Activated T-cell treated with anti-CD3 and anti-CD28 coated beads, Interleukin-2, amount 50 U/mL, for 1 hour (primary cell): ENCODE results near the gene PTPRB.

Experiments
- DNase-seq: peaks from one replicate; pipeline ENCODE4 v3.0.0-alpha.2; 2020

Gene PTPRB

DNA sequence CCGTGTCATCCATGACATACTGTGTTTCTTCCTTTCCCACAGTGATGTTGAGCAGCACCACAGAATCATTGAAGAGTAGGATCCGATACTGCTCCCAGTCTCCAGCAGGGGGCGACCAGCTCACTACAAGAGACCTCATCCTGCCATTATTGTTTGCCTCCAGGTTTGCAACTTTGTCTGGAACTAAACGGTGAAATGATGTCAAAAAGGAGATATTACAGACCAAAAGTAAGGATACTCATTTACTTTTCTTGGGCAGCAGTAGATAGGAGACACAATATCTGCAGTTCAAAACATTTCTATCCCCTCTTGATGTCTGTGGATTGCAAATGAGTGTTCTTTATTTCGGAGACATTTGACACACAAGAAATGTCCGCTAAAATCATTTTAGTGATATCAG, 47.2 kb downstream of the PTPRB start:
- peak; percentile 53 for DNase-seq

DNA sequence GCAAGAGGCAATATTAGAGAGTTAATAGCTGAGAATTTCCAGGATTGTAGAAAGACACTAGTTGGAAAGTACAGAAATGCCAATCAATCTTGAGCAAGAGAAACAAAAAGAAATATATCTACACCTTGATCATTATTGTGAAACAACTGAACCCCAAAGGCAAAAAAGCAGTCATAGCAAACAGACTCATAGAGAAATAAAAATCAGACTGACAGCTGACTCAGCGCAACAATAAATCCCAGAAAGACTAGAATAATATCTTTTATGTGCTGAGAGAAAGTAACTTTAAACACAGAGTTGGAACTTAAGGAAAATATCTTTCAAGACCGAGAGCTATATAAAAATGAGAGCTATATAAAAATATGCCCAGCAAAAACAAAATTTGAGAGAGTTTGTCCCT, 52.9 kb downstream of the PTPRB start:
- no peak for DNase-seq

DNA sequence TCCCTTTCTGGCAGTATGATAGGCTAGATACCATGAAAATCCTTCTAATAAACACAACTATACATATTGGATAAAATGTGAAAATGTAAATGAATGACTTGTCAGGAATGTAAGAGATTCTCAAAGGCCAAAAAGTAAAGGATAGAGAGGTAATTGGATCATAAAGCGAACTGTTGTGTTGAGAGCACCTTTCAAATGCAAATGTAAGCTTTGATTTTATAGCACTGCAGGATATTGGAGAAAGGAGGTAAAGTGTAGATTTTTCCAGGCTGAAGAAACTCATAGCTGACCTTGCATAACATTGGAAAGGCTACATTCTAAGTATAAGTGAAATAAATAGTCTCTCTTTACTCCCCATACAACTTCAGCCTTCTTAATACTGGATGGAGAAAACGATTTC, 54.0 kb downstream of the PTPRB start:
- DNase-seq, result no peak

DNA sequence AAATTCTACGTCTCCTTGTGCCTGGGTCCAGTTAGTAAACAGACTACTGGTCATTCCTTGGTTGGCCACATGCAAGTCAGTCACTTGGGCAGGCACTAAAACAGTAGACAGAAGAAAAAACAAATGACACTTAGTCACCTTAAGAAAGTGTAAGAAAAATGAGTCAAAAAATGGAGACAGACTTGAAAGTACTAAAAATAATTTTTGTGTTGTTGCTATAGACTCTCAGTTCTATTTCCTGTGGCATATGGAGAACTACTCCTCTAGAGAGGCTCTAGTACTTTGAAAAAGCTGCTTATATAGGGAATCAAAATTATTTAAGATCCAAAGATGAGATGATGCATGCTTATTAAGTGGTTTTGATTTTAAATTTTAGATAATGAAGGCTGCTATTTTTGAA, 56.0 kb downstream of the PTPRB start:
- DNase-seq, result no peak

DNA sequence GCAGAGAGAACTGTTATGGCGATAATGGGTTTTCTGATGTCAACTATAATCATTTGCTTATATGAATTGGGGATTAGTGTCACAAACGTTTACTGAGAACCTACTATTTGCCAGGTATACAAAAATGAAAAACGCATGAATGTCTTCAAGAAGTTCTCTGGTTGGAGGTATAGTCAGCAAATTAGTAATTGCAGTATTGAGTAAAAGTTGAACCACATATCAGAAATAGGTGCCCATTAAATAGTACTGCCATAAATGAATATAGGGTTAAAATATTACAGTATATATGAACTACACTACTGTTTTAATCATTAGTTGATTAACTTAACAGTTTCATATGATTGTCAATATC, 60.0 kb downstream of the PTPRB start:
- DNase-seq, result no peak

DNA sequence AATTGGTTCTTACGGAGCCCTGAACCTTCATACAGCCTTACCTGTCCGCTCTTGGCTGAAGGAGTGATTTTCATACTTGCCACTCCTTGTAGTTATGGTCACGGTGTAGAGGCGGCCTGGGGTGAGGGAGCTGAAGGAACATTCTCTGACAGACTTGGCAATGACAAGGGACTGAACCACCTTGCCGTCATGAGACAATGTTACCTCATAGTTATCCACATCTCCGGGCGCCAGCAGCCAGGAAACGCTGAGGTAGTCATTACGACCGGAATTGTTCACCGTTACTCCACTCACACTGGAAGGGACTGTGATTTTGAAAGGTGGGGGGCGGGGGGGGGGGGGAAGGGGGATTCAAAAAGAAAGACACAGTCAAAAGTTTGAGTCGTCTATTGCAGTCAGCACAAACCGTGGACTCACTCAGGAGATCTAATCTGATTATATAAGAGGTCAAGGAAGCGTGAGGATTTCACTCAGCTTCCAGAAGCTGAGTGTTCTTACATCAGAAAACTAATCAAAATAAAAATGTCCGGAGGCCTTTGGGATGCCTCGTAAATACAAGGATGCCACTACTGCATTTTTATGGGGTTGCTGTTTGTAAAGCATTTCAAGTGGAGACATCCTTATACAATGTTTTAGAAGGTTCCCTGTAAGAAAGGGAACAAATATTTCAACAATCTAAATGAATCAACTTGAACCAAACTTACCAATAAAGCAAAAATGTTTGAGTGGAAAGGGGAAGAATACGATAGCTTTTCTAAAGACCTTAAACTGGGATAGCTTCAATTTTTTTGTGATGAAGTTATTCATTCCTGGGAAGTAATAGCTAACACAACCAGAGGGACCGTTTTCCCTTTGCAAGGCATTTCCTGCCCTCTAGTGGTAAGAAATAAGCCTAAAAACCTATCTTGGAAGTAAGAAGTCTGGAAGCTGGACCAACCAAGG, 60.6 kb downstream of the PTPRB start:
- DNase-seq, result no peak

DNA sequence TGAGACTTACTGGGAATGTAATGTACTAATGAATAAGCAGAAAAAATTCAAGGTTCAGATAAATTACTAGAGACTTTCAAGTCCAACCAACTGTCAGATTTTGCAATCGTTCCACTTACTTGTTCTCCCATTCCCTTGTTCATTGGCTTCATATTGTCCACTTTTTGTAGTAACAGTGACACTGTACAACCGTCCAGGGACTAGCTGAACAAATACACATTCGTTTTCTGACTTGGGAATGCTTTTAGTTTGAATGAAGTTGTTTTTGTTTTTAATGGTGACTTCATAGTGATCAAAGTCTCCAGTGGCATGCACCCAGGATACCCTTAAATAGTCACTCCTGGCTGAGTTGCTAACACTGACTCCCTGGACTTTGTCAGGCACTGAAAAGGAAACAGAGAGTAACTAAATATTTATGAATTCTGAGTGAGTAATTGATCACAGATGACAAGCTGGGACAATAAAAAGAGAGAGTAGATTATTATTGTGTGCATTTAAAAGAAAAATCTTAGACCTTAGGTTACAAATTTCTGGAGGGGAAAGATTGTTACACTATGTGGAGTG, 65.4 kb downstream of the PTPRB start:
- DNase-seq, result no peak

DNA sequence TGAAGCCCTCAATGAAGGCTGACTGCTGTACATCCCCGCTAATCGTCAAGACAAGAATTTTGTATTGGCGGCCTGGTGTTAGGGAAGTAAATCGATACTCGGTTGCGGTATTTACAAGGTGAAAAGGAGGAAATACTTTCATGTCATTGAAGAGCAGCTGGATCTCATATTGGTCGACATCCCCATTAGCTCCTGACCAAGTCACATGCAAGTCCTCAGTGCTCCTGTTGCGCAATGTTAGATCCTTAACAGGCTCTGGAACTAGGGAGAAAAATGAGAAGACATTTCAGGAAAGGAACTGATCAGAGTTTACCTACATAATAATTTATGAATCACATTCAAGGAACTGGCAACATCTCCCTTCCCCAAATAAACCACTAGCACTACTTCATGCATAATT, 66.2 kb downstream of the PTPRB start:
- DNase-seq, result no peak

DNA sequence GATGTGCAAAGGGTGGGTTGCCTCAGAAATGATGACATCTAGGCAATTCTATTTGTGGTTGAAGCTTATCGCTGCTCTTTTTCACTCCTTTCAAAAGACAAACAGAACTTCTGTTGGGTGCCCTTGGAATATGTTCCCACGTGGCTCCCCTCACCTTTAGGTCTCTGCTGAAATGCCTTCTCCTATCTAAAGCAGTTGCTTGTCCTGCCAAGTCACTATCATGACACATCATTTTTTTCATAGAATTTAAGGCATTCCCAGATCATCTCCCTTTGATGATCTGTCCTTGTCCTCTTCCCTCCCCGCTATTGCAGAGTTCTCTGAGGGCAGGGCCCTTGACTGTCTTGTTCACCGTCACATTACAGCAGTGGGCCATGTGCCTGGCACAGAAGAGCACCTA, 75.7 kb downstream of the PTPRB start:
- DNase-seq, result no peak

DNA sequence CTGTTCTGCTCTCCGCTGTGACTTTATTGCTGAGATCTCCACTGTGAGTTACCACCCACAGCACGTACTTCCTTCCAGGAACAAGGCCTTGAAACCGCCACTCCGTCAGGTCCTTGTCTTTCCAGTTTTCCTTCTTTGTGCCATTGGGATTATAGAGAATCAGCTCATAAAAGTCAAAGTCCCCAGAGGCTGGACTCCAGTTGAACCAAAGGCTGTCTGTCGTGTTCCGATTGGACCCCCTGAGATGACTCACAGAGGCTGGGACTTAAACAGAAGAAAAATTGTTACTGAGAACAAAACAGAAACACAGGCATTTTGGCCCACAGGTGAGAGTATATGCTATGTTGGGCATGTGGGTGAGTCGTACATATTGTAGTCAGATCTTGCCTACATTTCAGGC, 76.6 kb downstream of the PTPRB start:
- DNase-seq, result no peak

DNA sequence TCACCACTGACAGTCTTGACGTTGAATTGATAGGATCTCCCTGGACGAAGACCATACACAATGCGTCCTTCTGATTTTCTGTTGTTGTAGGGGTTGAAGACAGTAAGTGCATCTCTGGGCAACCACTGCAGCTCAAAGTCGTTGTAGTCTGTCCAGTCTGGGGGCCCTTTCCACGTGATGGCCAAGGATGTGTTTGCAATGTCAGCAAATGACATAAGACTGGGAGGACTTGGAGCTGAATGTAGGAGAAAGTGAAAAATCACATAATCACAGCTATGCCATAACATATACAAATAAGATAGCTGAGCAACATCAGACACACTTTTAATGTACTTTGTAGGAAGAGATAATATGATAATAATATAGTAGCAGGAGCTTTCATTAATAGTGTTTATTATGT, 77.8 kb downstream of the PTPRB start:
- DNase-seq, result no peak

DNA sequence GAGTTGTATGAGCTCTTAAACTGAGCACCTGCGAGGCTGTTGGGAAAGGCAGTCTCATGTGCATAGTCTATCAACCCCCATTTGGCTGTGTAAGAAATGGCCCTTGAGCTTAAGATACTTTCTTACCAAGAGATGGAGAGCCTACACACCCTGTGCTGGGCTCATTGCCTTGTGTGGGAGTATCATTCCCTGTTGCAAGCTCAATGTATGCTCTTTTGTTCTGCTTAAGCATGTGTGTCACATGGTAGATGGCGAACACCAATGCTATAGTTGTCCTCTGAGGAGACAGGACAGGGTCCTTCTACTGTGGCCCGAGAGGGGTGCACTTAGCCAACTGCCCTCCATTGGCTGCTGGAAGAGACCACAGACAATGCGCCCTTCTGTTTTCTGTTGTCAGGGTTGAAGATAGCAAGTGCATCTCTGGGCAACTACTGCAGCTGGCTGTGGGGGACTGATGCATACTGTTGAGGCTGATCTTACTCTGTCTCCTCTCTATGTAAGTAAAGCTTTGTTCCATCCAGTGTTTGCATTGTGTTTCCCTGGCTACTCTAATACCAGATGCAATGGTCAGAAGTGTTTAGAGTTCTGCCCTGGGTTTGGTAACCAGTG, 79.5 kb downstream of the PTPRB start:
- no peak for DNase-seq

DNA sequence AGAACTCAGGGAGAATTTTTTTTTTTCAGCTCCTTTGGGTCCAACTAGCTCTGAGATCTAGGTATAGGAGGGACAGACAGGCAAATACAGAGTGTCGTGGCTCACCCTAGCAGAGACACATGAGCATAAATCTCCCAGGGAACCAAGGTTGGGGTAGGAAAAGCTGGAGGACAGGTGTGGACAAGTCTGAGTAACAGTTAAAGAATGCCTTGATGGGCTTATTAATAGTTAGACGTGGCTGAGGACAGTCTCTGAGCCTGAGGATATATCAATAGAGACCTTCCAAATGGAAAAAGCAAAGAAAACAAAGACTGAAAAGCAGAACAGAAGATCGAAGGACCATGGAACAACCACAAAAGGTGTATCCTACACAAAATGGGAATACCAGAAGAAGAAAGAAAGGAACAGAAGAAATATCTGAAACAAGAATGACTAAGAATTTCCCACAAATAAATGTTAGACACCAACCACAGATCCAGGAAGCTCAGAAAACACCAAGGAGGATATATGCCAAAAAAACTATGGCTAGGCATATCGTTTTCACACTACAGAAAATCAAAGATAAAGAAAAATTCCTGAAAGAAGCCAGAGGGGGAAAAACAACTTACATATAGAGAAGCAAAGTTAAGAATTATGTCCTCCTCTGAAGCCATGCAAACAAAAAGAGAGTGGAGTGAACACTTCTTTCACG, 80.9 kb downstream of the PTPRB start:
- DNase-seq, result no peak

DNA sequence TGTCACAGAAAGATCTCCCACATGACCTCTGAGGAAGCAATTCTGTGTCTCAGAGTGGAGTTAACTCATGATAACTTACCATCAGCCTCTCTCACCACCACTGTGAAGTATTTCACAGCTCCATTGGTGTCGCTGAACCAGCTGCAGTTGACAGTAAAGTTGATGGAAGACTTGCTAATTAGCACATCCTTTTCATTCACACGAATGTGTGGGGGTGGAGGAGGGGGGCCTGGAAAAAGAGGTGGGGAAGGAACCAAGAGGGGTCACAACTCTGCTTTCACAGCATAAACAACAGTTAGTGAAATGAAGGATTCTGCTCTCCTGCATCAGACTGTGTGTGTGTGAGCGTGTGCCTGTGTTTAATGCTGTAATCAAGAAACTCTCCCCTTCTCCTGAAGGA, 82.1 kb downstream of the PTPRB start:
- no peak for DNase-seq

DNA sequence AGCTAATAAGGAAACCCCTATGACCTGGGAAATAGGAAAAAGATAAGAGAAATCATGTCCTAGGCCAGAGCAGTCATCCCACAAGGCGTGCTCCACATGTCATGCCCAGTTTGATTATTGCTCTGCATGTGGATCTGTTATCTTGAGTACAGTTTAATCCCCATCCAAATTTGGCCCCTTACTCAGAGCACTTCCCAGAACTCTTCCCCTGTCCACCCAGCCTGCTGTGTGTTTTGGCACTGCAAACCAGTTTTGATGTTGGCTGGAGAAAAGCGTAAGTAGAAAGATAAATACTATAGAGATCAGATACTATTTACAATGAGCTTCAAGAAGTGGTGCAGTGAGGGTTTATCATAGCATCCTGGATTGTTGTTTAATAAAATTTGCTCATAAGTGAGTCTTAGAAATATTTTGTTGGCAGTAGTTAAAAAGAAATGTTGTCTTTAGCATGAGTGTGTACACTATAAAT, 83.8 kb downstream of the PTPRB start:
- no peak for DNase-seq

DNA sequence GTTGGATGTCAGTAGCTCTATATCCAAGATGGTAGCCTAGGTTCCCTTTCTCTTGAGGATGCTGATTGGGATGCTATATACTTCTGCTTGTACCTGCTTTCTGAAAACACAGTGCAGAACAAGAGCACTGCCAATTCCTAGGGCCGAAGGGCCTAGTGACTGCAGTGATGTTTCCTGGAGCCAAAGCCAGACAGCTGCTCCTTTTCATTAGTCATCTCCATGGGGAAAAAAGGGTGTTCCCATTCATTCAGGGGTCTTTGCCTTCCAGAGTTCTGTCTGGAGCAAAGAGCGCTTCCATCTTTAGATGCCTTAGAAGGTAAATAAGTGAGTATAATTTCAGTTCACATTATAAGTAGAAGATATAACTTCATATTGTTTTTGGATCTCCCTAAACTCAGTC, 85.5 kb downstream of the PTPRB start:
- DNase-seq, result no peak

DNA sequence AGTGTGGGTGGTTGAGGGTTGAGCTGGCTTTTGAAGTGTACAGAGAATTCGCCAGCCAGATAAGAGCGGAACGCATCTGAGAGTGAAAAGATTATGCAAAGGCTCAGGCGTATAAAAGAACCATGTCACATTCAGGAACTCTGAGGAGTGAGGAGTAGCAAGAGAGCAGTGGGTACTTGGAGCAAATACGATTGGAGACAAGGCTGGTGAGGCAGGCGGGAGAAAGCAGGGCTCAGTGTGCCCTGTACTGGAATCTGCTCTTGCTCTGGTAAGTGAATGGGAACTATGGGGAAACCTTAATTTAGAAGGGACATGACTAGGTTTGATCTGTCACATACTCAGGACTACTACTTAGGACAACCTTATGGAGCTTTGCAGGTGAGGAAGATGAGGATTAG, 87.0 kb downstream of the PTPRB start:
- no peak for DNase-seq

DNA sequence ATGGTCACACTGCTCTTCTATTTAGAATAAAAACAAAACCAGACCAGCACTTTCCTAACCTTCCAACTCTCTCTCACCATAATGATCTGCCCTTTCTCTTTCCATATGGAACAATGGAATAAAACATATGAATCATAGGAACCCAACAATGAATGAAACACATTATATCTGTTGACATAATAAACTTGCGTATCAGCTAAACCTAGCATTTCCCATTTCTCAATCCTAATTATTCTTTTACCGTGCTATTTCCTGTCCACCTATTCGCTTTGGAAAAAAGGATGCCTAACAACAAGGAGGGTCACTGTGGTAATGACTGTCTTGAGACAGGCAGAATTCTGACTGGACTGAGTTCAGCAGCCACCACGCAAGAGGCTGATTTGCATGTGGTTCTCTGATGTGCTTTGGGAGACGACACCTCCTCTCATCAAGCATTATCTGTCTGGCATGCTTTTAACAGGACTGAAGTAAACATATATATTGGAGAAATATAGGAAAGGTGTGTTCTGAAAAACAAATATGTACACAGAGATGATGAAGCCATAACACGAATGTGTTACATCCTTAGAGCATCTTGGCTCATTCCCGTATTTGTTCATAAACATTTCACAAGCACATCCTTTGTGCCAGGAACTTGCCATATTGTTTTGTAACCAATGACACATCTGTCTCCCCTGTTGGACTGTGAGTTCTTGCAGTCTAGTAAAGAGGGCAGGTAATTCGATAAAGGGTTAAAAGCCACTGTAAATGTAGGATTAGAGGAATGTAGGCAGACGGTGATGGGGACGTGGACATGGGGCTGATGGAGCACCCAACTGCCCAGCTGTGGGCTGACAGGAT, 87.7 kb downstream of the PTPRB start:
- DNase-seq, result no peak

DNA sequence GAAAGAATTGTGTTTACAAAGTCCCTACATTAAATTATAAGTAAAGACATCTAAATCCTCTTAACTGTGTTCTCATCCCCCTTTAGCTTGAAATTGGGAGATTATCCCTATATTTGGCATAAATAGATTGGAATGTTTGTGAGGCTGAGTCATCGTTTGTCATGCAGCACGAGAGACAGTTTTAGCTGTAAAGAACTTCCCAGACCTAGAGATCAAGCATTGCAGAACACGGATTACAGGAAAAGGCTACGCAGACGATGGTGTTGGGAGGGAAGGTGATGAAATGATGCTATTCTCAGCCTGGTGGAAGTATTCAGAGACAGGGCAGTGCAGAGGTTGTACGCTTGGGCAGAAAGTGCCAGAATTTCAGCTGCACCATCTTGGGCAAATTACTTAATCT, 93.8 kb downstream of the PTPRB start:
- no peak for DNase-seq

DNA sequence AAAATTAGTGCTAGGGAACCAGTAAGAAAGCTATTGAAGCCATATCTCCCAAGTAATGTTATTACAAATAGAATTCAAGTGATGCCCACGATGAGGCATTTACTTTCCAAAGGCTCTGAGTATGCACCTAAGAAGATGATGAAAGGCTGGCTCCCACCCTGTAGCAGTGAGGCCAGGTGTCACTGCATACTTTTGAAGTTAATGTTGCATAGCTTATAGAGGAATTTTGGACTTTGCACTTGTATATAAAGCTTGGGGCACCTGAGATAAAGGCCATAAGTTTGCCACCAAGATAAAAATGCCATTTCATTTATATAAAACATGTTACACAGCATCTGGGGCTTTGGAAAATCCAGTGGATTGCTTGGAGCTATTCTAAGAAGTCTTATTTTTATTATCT, 96.2 kb downstream of the PTPRB start:
- DNase-seq, result no peak

DNA sequence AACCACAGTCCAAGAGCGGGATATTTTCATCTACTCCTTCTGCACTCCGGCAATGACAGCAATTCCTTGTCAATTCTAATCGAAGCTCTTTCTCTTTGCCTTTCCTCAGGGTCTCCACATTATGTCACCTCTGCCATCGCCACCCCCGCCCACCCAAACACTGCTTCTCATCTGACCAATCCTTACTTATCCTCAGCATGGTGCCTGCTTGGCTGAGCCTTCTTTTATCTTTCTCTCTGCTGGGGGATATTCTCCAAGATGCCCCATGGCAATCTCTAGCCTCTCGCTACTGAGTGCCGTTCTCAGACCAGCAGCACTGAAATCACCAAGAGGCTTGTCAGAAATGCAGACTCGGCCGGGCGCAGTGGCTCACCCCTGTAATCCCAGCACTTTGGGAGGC, 100.6 kb downstream of the PTPRB start:
- no peak for DNase-seq

DNA sequence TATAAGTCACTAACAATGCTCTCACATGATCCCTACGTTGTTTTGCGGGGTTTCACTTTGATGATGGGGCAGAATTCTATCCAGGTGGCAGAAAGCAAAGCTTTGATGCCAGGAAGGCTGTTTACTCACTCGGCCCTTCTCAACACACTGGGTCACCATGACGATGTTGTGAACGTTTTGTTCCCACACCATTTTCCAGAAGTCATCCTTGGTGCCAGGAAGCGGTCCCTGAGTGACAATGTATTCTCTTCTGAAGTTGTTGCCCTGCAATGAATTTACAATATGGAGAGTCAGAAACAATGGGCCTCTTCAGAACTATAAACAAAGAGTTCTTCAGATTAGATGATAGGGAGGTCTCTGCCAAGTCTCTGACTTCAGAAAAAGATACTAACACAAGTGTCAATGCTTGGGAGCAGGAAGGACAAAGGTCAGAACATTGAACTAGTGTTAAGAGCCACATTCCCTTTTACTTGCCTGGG, 101.3 kb downstream of the PTPRB start:
- no peak for DNase-seq

DNA sequence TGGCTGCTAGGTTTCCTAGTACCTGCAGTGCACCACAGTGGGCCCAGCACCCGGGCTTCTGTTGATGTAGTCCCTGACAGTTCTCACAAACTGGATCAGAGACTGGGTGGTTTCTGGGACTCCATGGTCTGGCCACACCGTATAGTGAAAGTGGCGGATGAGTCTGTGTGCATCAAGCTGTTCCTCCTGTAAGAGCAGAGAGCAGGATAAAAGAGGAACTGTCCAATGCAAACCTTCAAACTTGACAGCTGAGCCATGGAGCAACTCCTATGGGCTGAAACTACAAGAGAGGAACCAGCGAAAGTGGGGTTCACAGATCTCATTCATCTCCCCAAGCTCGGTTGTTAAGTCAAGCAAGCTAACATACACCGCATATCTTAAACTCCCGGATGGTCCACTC, 102.8 kb downstream of the PTPRB start:
- no peak for DNase-seq
